Esophagus squamous epithelium (tissue), 4 donors: ENCODE measurements around the gene ALDH1L1.

Source experiments
- CTCF ChIP-seq, 6 experiments: fragments of 450-650 bp in 4 of 6; fragments of 200-600 bp in 2 of 6; sonication (generic) in 2 of 6; IDR thresholded peaks; one replicate each; pipeline ENCODE4 v1.5.1; 2016 to 2019; ENCODE audit warnings: antibody characterized with exemption in 6 of 6, mild to moderate bottlenecking in 4 of 6, moderate library complexity in 4 of 6
- POLR2A ChIP-seq, 4 donors: fragments of 450-650 bp; IDR thresholded peaks; one replicate each; pipeline ENCODE4 v1.6.1; 2017; ENCODE audit warnings: antibody characterized with exemption in 4 of 4, mild to moderate bottlenecking in 4 of 4, moderate library complexity in 3 of 4

- no peak for TF ChIP-seq CTCF (IDR thresholded peaks at IDR 0.05)
- TF ChIP-seq POLR2A (IDR thresholded peaks at IDR 0.05): no peak
These were observed 28.7 kb downstream of the ALDH1L1 start for GRCh38 chr3:126151562-126152302.
